HG03175 (cell line): Measurements from ENCODE around the gene CPEB3.
A peak's percentile ranks its signal among the peaks of the same experiment; 100 is the strongest.

Source experiments
- ATAC-seq: cut with Tn5 transposase; IDR thresholded peaks from one replicate; pipeline ENCODE4 v1.9.1; 2021; ENCODE audit warnings: mild to moderate bottlenecking, moderate library complexity; ENCODE audit not compliant: unreplicated experiment

The CPEB3 gene

DNA sequence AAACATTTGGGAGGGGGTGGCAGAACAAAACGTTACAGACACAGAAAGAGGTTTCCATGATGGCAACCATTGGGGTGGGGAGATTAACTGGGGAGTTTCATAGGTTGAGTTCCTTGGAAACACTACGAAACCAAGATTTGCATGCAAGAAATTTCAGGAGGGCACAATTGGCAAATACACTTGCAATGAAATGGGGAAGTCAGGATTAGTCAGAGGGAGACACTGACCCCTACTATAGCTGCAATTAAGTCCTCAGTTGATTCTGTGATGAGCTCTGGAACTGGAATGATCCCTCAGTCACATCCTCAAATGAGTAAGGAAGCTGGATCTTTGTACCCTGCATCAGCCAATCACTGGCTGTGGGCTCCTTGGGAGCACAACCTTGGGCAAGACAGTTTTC lies 22.1 kb downstream of the CPEB3 start:
- ATAC-seq = no peak

DNA sequence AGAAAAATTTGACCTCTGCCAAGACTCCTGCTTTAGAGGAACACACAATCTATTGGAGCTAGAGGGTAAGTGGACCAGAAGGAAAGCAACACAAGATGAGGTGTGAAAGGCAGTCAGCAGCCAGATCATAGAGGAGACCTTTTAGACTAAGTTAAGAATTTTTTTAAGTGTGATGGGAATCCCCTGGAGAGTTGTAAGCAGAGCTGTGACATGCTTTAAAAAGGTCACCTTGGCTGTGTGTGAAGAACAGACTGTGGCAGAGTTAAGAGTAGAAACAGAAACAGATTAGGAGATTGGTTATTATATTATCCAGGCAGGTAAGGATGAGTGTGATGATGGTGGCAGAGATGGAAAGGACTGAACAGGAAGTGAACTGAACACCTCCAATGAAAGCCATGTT lies 23.5 kb downstream of the CPEB3 start:
- ATAC-seq = no peak

DNA sequence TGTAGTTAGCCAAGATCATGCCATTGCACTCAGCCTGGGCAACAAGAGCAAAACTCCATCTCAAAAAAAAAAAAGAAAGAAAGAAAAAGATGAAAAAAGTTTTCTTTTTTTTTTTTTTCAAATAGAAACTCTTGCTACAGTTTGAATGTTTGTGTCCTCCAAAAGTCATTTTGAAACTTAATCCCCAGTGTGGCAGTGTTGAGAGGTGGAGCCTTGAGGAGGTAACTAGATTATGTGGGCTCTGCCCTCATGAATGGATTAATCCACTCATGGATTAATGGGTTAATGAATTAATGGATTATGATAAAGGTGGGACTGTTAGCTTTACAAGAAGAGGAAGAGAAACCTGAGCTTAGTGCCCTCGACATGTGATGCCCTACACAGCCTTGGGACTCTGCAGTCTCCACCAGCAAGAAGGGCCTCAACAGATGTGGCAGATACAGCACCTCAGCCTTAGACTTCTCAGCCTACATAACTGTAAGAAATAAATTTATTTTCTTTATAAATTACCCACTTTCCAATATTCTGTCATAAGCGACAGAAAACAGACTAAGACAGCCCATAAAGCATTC lies 25.1 kb downstream of the CPEB3 start:
- ATAC-seq = peak; percentile 55

DNA sequence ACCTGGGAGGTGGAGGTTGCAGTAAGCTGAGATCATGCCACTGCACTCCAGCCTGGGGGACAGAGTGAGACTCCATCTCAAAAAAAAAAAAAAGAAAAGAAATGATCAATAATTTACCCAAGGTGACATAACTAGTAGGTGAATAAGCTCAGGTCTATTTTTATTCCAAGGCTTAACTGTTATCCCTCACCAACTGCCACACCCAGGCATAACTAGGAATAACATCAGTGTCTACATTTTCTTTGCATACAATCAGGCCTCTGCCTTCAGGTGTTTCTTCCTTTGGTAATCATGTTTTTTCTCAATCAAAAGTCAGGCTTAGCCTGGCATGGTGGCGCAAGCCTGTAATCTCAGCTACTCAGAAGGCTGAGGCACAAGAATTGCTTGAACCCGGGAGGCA lies 26.6 kb downstream of the CPEB3 start:
- no peak for ATAC-seq

DNA sequence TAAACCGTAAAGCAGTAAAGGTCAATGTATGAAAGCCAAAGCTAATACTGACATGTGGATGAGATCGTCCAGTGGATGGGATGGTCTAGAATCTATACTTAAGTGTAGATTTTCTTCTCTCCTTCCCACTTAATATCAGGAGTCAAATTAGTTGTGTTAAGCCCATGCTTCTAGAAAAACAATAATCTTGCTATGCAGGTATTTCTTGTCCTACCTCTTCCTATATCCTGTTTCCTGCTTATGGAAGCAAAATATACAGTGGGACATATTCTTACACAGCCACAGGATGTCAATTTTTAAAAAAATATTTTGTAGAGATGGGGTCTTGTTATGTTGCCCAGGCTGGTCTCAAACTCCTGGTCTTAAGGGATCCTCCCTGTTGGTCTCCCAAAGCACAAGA lies 27.5 kb downstream of the CPEB3 start:
- ATAC-seq = no peak

DNA sequence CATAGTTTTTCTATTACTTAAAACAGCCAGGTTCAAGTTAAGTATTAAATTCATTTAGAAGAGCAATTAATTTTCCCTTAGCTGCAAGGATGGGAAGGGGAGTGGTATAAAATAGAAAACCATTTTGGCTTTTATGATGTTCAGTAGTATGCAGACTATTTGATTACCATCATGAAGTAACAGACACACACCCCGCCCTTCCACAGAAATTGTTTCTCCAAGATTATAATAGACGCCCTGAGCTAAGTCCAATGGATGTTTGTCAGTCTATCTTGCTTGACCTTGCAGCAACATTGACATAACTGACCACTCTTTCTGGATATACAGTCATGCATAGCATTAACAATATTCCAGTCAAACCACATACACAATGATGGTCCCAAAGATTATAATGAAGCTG lies 42.3 kb downstream of the CPEB3 start:
- ATAC-seq = no peak

DNA sequence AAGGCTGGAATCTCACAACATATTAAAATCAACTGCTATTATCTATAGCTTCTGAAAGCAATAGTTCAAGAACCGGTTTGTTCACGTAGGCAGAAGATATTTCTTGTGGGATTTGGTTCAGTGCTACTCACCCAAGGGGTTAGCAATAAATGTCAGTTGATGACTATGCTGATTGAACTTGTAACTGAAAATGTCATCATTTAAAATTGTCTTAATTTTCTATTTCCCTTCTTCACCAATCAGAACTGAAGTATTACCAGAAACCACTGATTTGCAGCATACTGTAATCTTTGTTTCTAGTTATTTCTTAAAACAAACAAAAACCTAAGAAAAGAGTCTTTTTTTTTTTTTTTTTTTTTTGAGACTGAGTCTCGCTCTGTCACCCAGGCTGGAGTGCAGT lies 46.1 kb downstream of the CPEB3 start:
- no peak for ATAC-seq

DNA sequence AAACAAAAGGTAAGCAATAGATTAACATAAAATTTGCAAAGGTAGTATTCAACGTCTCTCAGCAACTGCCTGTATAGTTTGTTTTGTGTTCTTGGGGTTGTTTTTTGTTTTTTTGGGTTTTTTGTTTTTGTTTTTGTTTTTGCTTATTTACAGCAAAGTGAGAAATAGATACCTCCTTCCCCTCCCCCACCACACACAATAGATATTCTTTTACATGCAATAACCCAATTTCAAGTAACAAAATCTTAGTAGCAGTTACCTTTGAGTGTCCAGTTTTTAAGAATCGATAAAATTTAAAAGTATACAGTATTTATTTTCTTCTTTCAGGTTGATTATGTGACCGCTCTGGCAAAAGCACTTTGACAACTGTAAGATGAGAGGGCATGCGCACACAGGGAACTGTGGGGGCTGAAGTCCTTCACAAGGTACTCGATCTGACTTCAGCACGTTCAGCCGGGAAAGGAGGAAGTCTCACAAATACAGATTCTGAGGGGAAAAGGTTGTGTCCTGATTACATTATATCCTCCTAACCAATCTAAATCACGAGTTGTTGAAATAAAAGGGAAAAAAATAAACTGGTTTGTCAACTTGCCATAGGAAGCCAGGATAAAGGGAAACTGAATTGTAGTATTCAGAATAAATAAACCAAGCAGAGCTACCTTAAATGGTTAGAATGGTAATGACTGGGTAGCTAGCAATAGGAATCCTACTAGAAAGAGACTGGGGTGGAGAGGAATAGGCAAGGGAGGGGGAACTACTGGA lies 47.8 kb downstream of the CPEB3 start:
- no peak for ATAC-seq

DNA sequence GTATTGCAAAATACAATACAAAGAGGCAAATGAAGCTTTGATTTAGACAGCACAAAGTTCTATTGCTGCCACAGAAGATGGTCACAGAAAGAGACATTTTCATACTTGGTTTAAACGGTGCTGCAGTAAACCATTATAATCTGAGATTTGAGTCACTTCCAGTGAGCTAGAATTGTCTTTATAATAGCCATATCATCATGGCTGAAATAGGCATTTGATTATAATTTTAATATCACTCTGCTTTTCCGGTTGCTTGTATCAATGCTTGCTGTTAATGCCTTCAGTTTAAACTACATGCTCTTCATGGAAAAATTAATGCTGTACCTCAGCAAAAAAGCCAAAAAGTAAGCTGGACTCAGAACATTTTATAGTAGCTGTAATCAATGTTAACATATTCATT lies 48.5 kb downstream of the CPEB3 start:
- no peak for ATAC-seq

DNA sequence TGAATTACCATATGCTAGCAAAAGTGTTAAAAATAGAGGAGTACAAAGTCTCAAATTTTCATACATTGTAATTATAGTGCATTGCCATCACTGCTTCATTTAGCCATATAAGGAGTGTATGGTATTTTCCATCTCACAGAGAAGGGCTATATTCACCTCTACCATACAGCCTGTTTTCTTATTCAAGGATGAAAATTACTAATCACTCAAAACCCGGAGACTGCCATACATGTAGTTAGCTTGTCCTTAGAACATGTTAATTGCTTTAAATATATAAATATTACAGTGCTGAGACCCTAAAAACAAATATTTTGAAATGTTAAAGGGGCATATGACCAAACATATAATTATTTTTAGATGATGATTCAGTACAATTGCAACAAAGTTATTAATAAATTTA lies 49.4 kb downstream of the CPEB3 start:
- no peak for ATAC-seq

DNA sequence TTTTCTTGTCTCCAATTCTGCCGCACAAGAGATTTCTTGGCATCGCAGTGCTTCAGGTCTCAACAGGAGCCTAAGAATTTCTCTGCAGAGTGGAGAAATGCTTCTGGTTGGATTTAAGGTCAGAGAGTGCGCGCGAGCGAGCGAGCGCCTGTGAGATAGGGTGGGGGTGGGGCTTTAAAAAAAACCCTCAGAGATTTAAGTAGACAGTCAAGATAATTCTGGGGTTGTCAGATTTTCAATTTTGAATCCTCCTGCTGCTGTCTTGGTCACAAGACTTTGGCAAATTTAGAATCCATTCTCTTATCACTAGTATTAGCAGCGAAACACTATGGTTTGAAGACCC lies 49.7 kb downstream of the CPEB3 start:
- no peak for ATAC-seq

DNA sequence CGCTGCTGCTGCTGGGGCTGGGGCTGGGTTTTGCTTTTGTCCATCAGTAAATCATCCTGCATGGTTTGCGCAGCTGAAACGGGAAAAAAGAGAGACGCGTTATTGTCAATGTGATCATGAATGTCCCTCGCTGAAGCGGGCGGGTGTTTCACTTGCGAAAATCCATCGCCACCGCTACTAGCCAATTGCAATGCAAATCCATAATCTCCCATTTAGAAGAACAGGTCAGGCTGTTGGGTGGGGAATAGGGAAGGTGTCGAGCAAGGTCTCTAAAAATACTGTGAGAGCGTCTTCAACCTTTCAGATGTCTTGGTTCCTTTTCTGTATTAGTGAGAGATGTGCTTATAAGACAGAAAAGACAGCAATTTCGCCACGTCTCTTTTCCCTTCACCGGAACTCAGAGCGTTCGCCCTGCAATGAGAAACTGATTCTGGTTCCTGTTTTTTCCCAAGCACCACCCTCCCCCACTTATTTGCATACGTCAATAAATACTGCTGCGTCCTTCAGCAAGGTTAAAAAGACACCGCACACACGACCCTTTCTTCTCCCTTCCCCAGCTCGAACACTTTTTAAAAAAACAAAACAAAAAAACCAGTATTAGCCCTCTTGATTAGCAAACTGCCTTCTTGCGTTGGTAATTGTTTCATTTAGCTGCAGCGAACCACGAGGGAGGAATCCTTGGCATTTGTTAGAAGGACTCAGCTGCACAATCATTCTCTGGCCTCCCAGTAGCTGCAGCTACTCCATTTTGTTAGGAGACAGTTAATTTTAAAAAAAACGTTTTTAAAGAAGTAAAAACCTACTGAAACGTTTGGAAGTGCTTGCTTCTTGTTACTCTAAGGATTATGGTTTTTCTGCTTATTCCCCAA lies 50.4 kb downstream of the CPEB3 start:
- ATAC-seq = peak; percentile 57

DNA sequence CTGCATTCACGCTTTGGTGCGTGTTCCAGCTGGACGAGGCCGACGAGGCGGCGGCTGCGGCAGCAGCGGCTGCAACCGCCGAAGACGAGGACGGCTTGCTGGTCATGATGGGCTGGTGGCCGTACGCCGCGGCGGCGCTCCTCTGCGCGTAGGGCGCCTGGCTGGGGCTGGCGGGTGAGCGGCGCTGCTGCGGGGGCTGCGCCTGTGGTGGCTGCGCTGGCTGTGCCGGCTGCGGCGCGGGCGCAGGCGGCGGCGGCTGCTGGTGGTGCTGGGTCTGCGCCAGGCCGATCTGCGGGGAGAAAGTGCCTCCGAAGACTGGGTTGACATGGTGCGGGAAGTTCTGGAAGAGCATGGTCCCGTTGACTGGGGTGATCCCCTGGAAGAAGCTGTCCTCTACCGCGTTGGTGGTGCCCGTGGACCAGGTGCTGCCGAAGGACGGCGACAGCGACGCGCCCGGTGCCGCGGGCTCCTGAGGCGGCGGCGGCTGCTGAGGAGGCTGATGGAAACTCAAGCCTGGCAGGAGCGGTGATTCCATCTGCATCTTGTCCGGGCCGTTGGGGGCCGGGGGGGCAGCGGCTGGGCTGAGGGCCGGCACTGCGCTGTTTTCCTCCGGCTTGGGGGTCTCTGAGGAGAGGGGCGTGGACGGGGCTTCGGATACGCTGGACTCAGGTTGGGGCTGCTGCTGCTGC lies 51.1 kb downstream of the CPEB3 start:
- peak; percentile 54 for ATAC-seq

DNA sequence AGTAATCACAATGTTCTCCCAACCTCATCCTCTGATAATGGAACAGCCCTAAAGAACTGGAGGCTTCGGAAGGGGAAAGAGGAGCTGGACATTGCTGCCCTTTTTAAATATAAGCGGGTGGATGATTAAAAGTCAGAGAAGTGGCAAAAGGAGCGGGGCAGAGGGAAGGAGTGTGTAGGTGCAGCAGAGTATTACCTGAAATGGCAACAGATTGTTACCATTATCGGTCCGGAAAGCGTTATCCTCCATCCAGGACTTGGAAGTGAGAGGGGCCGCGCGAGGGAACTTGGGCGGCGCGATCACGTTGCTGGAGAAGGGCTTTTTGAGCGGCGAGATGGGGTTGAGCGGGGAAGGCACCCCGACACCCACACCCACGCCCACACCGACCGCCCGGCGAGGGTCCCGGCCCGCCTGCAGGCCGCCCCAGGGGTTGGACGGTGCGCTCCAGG lies 51.7 kb downstream of the CPEB3 start:
- ATAC-seq = no peak

DNA sequence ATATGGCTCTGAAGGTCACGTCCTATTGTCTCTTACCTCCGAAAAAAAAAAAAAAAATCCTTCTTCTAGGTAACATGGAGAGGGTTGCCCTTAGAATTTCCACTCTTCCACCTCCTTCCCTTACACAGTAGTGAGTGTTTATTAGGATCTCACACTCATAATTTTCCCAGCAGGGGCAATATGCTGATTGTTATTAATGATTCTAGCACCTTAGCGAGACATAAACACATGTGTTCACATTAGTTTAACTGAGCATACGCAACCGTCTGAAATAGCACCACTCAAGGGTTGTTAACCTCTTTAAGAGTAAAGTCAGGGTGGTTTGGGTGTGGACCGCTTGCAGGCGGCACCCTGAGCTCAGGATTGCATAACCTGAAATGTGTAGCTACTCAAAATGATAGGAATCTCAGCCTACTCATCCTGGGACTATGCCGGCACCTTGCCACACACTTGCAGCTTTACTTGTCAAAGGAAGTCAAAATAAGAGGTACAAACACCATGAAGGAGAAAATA lies 52.2 kb downstream of the CPEB3 start:
- ATAC-seq = no peak

DNA sequence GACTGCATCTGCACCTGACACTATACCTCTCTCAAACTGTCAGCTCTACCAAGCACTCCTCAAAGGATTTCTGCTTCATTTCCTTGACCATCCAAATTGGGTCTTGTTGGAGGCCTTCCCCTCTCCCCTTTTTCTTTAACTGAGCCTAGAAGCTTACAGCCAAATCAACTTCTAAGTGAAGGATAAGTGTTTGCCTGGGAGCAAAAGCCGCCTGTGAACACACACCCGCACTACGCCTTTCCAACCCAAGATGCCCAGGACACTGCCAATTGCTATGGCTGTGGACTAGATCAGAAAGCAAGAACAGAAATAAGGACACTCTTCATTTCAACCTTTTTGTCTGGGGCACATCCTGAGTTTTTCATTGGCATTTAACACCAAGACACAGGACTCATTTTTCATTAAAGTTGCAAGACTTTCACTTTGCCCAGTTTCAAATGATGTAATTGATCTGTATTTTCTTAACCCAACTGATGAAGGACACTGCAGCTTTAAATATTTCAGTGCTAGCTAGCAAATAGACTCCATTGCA lies 52.8 kb downstream of the CPEB3 start:
- no peak for ATAC-seq

DNA sequence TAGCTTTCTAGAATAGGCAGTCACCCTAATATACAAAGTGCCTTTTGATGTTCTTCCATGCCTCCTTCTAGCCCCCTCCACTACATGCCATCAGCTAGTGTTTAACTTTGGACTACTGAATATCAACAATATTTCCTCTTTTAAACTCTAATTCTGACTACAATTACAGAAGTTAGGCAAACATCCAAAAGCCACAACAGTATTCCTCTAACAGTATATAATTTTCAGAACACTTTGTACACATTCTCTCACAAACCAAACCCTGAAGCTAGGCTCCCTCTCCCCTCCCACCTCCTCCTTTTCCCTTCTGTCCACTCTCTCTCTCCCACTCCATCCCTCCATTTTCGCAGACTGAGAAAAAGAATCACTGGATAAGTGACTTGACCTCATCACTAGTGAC lies 59.7 kb downstream of the CPEB3 start:
- ATAC-seq = no peak

DNA sequence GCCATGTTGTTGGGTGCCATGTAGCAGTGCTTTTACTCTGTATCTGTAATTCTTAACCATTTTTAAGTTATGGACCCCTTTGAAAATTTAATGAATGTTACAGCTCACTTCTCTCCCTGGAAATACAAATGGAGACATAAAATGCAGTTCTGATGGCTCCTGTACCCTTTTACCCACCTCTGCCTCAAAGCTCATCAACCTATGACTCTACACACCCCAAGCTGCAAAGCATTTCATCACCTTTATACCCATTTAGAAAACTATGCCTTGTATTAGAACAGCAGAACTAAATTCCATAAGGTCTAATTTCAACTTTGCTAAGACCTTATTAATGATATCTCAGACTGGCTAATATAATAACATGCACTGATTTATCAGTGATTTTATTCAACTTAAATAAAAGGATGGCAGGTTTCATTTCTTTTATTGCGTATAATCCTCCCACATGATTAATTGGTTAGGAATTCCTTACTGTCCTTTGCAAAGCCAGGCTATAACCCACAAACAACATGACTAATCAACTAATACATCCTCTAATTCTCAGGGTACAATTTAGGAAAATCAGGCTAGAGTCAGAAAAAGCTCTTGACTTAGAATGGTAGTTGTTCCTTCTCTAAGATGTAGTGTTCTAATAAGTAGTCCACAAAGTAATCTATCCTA lies 68.1 kb downstream of the CPEB3 start:
- ATAC-seq = no peak

DNA sequence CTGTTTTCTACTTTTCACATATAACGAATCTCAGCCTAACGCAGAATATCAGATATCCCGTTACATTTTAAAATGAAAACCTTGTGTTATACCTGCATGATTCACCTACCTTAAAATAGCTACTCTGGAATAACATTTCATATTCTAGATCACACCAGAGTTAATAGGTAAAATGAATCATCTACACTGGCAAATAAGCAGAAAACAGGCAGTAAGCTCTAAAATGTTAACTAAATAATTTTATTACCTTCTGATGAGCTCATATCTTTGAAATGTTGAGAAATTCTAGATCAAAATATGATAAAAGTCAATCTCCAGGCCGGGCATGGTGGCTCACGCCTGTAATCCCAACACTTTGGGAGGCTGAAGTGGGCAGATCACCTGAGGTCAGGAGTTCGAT lies 71.3 kb downstream of the CPEB3 start:
- ATAC-seq = no peak

DNA sequence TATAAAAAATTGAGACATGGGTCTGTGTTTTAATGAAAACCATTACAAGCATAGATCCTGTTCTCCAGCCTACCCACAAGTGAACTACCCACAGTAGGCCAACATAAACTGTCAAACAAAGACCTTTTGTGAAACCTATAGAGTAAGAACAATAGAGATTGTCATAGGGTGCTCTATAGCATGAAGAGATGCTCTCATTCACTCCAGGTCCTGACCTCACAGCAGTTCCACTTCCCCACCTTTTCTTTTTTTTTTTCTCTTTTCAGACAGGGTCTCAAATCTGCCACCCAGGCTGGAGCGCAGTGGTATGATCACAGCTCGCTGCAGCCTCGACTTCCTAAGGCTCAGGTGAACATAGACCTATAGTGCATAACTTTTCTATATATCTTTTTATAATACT lies 72.3 kb downstream of the CPEB3 start:
- ATAC-seq = no peak
